ENCODE results near the gene KRTAP4-12. TPM values are rescaled to one million over a fixed set of nuclear protein-coding genes. Genes with fewer than 3 reads are reported as not detected.

The KRTAP4-12 gene
- total RNA-seq: not detected in 2 replicates

GRCh38 chr17:41123991-41124371 lies at the start of gene KRTAP4-12:
TSS of gene KRTAP4-12 (minus strand) at chr17:41124182. CDS start at chr17:41124122, 60 bp downstream.

GRCh38 chr17:41168121-41168520 lies 44.1 kb upstream of the KRTAP4-12 start, which contains the start of gene KRTAP4-3:
TSS of gene KRTAP4-3 (minus strand) at chr17:41168221. CDS start at chr17:41168172, 49 bp downstream.

GRCh38 chr17:41160648-41161047 lies 36.7 kb upstream of the KRTAP4-12 start, which contains the start of gene KRTAP4-4:
TSS of gene KRTAP4-4 (minus strand) at chr17:41160748. CDS start at chr17:41160691, 57 bp downstream.

GRCh38 chr17:41149652-41149985 lies 25.6 kb upstream of the KRTAP4-12 start, which contains the start of gene KRTAP4-5:
TSS of gene KRTAP4-5 (minus strand) at chr17:41149825. CDS start at chr17:41149767, 58 bp downstream.

DNA sequence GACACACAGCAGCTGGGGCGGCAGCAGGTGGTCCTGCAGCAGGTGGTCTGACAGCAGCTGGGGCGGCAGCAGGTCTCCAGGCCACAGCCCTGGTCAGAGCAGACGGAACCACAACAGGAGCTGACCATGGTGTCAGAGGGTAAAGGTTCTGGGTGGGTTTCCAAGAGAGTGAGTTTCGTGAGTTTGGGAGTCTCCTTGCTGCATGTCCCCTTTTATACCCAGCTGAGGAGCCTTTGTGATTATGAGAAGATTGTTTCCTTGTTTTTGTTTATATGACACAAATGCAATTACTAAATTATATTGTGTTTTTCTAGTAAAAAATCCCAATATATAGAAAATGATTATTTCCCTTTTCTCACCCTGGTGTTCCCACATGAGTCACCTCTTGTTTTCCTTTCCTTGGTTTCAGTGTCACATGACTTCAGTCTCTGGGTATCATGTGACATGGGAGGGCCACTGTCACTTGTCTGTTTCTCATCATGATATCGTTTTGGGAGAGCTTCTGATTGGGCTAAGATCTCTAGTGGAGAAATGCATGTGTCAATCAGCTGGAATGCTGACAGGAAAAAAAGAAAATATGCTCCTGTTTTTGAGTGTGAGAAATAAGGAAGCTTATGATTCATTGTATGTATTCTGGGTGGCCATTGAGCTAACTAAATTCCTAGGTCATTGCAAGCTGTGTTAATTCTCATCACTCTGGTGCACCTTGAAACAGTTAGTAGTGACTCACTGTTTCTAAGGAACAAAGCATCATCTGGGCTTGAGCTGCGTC lies 16.6 kb upstream of the KRTAP4-12 start, which contains the start of gene KRTAP4-6:
Gene KRTAP4-6, minus strand, starts transcription at position 185 of the 772 bp plus-strand sequence. Its CDS starts 57 bp downstream, at position 128.

DNA sequence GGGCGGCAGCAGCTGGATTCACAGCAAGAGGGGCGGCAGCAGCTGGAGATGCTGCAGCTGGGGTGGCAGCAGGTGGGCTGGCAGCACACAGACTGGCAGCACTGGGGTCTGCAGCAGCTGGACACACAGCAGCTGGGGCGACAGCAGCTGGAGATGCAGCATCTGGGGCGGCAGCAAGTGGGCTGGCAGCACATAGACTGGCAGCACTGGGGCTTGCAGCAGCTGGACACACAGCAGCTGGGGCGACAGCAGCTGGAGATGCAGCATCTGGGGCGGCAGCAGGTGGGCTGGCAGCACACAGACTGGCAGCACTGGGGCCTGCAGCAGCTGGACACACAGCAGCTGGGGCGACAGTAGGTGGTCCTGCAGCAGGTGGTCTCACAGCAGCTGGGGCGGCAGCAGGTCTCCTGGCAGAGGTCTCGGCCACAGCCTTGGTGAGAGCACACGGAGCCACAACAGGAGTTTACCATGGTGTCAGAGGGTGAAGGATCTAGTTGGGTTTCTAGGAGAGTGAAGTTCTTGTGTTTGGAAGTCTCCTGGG lies 6.1 kb downstream of the KRTAP4-12 start, which contains the start of gene KRTAP4-11:
Gene KRTAP4-11, minus strand, starts transcription at position 528 of the 541 bp plus-strand sequence. Its CDS starts 58 bp downstream, at position 470.

GRCh38 chr17:41105347-41105746 lies 18.6 kb downstream of the KRTAP4-12 start, which contains the start of gene KRTAP4-9:
TSS of gene KRTAP4-9 (plus strand) at chr17:41105389. CDS start at chr17:41105389, 0 bp downstream.

DNA sequence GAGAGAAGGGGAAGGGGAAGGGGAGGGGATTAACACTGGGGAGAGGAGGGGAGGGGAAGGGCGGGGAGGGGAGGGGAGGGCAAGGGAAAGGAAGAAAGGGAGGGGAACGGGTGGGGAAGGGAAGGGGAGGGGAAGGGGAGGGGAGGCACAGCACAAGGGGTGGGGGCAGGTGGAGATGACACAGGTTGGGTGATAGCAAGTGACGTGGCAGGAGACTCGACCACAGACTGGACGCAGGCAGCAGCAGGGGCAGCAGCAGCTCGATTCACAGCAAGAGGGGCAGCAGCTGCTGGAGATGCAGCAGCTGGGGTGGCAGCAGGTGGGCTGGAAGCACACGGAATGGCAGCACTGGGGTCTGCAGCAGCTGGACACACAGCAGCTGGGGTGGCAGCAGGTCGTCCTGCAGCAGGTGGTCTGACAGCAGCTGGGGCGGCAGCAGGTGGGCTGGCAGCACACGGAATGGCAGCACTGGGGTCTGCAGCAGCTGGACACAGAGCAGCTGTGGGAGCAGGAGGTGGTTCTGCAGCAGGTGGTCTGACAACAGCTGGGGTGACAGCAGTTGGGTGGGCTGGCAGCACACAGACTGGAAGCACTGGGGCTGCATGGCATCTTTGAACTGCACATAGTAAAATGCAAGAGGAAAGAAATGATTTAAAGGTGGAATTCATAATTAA lies 22.3 kb downstream of the KRTAP4-12 start, which contains the start of gene KRTAP4-16:
Gene KRTAP4-16, minus strand, starts transcription at position 624 of the 674 bp plus-strand sequence. Its CDS starts 0 bp downstream, at position 624.

DNA sequence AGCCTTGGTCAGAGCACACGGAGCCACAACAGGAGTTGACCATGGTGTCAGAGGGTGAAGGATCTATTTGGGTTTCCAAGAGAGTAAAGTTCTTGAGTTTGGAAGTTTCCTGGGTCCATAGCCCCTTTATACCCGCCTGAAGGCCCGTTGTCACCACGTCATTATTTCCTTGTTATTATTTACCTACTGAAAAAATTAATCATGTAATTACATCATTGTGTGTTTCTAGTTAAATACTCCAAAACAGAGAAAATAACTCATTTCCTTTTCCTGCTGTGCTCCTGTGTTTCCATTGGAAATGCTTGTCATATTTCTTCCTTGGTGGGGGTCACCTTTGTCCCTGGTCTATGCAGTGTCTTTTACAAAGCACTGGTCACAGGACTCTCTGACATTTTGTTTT lies 25.9 kb downstream of the KRTAP4-12 start, which contains the start of gene KRTAP4-8:
Gene KRTAP4-8, minus strand, starts transcription at position 101 of the 400 bp plus-strand sequence. Its CDS starts 58 bp downstream, at position 43.

DNA sequence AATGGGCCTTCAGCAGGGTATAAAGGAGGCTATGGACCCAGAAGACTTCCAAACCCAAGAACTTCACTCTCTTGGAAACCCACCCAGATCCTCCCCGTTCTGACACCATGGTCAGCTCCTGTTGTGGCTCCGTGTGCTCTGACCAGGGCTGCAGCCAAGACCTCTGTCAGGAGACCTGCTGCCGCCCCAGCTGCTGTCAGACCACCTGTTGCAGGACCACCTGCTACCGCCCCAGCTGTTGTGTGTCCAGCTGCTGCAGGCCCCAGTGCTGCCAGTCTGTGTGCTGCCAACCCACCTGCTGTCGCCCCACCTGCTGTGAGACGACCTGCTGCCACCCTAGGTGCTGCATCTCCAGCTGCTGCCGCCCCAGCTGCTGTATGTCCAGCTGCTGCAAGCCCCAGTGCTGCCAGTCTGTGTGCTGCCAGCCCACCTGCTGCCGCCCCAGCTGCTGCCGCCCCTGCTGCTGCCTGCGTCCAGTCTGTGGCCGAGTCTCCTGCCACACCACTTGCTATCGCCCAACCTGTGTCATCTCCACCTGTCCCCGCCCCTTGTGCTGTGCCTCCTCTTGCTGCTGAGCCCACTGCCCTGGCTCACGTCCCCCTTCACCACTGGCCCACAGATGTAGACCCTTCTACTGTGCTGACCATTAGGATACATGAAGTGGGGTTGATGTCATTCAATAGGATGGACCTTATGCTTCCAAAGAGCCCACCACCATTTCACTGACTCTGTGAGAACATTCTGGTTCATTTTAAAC lies 39.7 kb downstream of the KRTAP4-12 start, which contains the start of gene KRTAP4-7:
Gene KRTAP4-7, plus strand, starts transcription at position 51 of the 757 bp plus-strand sequence. Its CDS starts 57 bp downstream, at position 108.

Other genes with a start within 250 kb of the KRTAP4-12 start
- gene KRT20, start 238.9 kb downstream of the KRTAP4-12 start, total RNA-seq: not detected in 2 replicates
- 1.1 TPM in 1 of 2 replicates, not detected in the other for gene KRT23, start 186.5 kb downstream of the KRTAP4-12 start, total RNA-seq
- gene KRT39, start 157.2 kb downstream of the KRTAP4-12 start, total RNA-seq: not detected in 2 replicates
- gene KRT40, start 139.9 kb downstream of the KRTAP4-12 start, total RNA-seq: not detected in 2 replicates
- not detected in 2 replicates for gene KRTAP3-3, start 130.0 kb downstream of the KRTAP4-12 start, total RNA-seq
- gene KRTAP3-2, start 124.3 kb downstream of the KRTAP4-12 start, total RNA-seq: 0.16 TPM in 1 of 2 replicates, not detected in the other
- gene KRTAP3-1, start 115.1 kb downstream of the KRTAP4-12 start, total RNA-seq: not detected in 2 replicates
- gene KRTAP1-5, start 97.0 kb downstream of the KRTAP4-12 start, total RNA-seq: not detected in 2 replicates
- gene KRTAP1-4, start 94.0 kb downstream of the KRTAP4-12 start, total RNA-seq: not detected in 2 replicates
- not detected in 2 replicates for gene KRTAP1-3, start 89.3 kb downstream of the KRTAP4-12 start, total RNA-seq
- not detected in 2 replicates for gene KRTAP1-1, start 82.7 kb downstream of the KRTAP4-12 start, total RNA-seq
- not detected in 2 replicates for gene KRTAP2-1, start 76.9 kb downstream of the KRTAP4-12 start, total RNA-seq
- gene KRTAP2-2, start 69.0 kb downstream of the KRTAP4-12 start, total RNA-seq: not detected in 2 replicates
- not detected in 2 replicates for gene KRTAP2-3, start 64.1 kb downstream of the KRTAP4-12 start, total RNA-seq
- not detected in 2 replicates for gene KRTAP2-4, start 58.3 kb downstream of the KRTAP4-12 start, total RNA-seq
- not detected in 2 replicates for gene KRTAP4-7, start 40.0 kb downstream of the KRTAP4-12 start, total RNA-seq
- not detected in 2 replicates for gene KRTAP4-8, start 26.0 kb downstream of the KRTAP4-12 start, total RNA-seq
- not detected in 2 replicates for gene KRTAP4-16, start 22.0 kb downstream of the KRTAP4-12 start, total RNA-seq
- gene KRTAP4-9, start 18.8 kb downstream of the KRTAP4-12 start, total RNA-seq: not detected in 2 replicates
- not detected in 2 replicates for gene KRTAP4-11, start 5.8 kb downstream of the KRTAP4-12 start, total RNA-seq
- gene KRTAP4-6, start 16.4 kb upstream of the KRTAP4-12 start, total RNA-seq: not detected in 2 replicates
- gene KRTAP4-5, start 25.6 kb upstream of the KRTAP4-12 start, total RNA-seq: not detected in 2 replicates
- gene KRTAP4-4, start 36.6 kb upstream of the KRTAP4-12 start, total RNA-seq: not detected in 2 replicates
- gene KRTAP4-3, start 44.0 kb upstream of the KRTAP4-12 start, total RNA-seq: not detected in 2 replicates
- not detected in 2 replicates for gene KRTAP4-2, start 54.0 kb upstream of the KRTAP4-12 start, total RNA-seq
- not detected in 2 replicates for gene KRTAP4-1, start 60.7 kb upstream of the KRTAP4-12 start, total RNA-seq
- gene KRTAP9-1, start 65.7 kb upstream of the KRTAP4-12 start, total RNA-seq: not detected in 2 replicates
- gene KRTAP9-2, start 102.5 kb upstream of the KRTAP4-12 start, total RNA-seq: not detected in 2 replicates
- gene KRTAP9-3, start 108.3 kb upstream of the KRTAP4-12 start, total RNA-seq: not detected in 2 replicates
- gene KRTAP9-8, start 113.8 kb upstream of the KRTAP4-12 start, total RNA-seq: not detected in 2 replicates
- gene KRTAP9-4, start 125.5 kb upstream of the KRTAP4-12 start, total RNA-seq: not detected in 2 replicates
- gene KRTAP9-9, start 131.2 kb upstream of the KRTAP4-12 start, total RNA-seq: not detected in 2 replicates
- not detected in 2 replicates for gene KRTAP9-6, start 141.2 kb upstream of the KRTAP4-12 start, total RNA-seq
- gene KRTAP9-7, start 151.5 kb upstream of the KRTAP4-12 start, total RNA-seq: not detected in 2 replicates
- not detected in 2 replicates for gene KRTAP29-1, start 178.7 kb upstream of the KRTAP4-12 start, total RNA-seq
- gene KRTAP16-1, start 185.1 kb upstream of the KRTAP4-12 start, total RNA-seq: not detected in 2 replicates
- not detected in 2 replicates for gene KRTAP17-1, start 191.5 kb upstream of the KRTAP4-12 start, total RNA-seq
- not detected in 2 replicates for gene KRT33A, start 226.6 kb upstream of the KRTAP4-12 start, total RNA-seq
- gene KRT33B, start 245.6 kb upstream of the KRTAP4-12 start, total RNA-seq: not detected in 2 replicates

Data from bladder microvascular endothelial cell (primary cell).